NB4 (cell line): ENCODE measurements around the gene RECQL5.

ENCODE experiments used
- MYC ChIP-seq: IDR thresholded peaks from 2 replicates; pipeline ENCODE4 v1.6.1; 2011; ENCODE audit warnings: low read depth, low read length
- POLR2A ChIP-seq: IDR thresholded peaks from 2 replicates; pipeline ENCODE4 v1.6.1; 2011; ENCODE audit warnings: mild to moderate bottlenecking; ENCODE audit not compliant: insufficient read length; ENCODE audit errors: extremely low read depth
- TF ChIP-seq, protein P1 (sequence below): IDR thresholded peaks from one replicate; pipeline ENCODE4 v1.5.1; 2012; ENCODE audit warnings: low read depth, low read length

DNA sequence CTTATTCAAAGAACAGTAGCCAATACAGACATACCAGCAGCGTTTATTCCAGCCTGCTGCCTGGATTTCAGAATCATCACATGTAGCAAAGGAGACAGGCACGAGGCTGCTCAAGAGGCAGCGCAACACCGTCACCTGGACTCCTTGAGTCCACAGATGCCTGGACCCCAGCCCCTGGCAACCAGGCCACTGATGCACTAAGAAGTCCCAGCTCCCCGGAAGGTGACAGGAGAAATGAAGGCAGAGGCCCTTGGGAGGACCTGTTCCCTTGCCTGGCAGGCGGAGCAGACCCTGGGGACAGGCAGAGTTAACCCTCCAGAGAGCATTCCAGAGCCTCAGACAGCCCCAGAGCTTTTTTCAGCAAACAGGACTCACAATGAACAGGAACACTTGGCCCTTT lies 17.3 kb downstream of the RECQL5 start:
- TF ChIP-seq, protein P1, sequence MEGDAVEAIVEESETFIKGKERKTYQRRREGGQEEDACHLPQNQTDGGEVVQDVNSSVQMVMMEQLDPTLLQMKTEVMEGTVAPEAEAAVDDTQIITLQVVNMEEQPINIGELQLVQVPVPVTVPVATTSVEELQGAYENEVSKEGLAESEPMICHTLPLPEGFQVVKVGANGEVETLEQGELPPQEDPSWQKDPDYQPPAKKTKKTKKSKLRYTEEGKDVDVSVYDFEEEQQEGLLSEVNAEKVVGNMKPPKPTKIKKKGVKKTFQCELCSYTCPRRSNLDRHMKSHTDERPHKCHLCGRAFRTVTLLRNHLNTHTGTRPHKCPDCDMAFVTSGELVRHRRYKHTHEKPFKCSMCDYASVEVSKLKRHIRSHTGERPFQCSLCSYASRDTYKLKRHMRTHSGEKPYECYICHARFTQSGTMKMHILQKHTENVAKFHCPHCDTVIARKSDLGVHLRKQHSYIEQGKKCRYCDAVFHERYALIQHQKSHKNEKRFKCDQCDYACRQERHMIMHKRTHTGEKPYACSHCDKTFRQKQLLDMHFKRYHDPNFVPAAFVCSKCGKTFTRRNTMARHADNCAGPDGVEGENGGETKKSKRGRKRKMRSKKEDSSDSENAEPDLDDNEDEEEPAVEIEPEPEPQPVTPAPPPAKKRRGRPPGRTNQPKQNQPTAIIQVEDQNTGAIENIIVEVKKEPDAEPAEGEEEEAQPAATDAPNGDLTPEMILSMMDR = no peak
- TF ChIP-seq POLR2A (no peak), MYC (no peak)
